ENCODE results near the gene CYP2F1. TPM values are rescaled to one million over a fixed set of nuclear protein-coding genes. Genes with fewer than 3 reads are reported as not detected.

Gene CYP2F1
- polyA plus RNA-seq, 3 donors = not detected

GRCh38 chr19:41154060-41154459 is 39.8 kb downstream of the CYP2F1 start:
- no peaks in the 10 kb centered on the region for H3K4me1 Mint-ChIP-seq
- no peak overlapping the region for H3K27ac Mint-ChIP-seq
- peaks cover 0 to 9% (median 2%) of the 10 kb centered on the region in 7 donors for H3K9me3 Mint-ChIP-seq
- no peak overlapping the region for H3K4me3 ChIP-seq (replicated peaks in 1 of 3; ENCODE audit: low read depth in 2 of 3, low read length in 3 of 3)
- no peaks in the 10 kb centered on the region for H3K36me3 ChIP-seq (replicated peaks in 1 of 2; ENCODE audit: control insufficient read depth in 1 of 2, insufficient read depth in 2 of 2, low read length in 2 of 2)
- H3K27me3 ChIP-seq (ENCODE audit: control insufficient read depth in 2 of 2, insufficient read depth in 2 of 2, low read length in 2 of 2) = no peaks in the 10 kb centered on the region
- H3K9ac ChIP-seq (ENCODE audit: insufficient read depth, low read length, poor library complexity, severe bottlenecking) = no peak overlapping the region
- peaks cover 1 to 9% (median 5%) of the 10 kb centered on the region in 3 donors for H3K27me3 Mint-ChIP-seq (ENCODE audit: low read depth in 3 of 3)
- H3K9me3 ChIP-seq (replicated peaks in 1 of 2; ENCODE audit: control insufficient read depth in 1 of 2, insufficient read depth in 1 of 2, low read length in 2 of 2) = peaks cover 0 to 4% of the 10 kb centered on the region in 2 donors
- H3K4me2 ChIP-seq (replicated peaks; ENCODE audit: extremely low read depth, low read length, poor library complexity, severe bottlenecking) = no peak overlapping the region
- H3K36me3 Mint-ChIP-seq = no peaks in the 10 kb centered on the region
- H3K4me3 Mint-ChIP-seq = no peak overlapping the region
- no peak for DNase-seq
- no peaks in the 10 kb centered on the region for H3K79me2 ChIP-seq (ENCODE audit: insufficient read depth, low read length)
- no peaks in the 10 kb centered on the region for H3K4me1 ChIP-seq (ENCODE audit: control insufficient read depth in 1 of 2, insufficient read depth in 2 of 2, low read length in 2 of 2)
- H2AFZ ChIP-seq (ENCODE audit: insufficient read depth, low read depth, low read length, poor library complexity, severe bottlenecking) = no peak overlapping the region
- no peak for TF ChIP-seq CTCF (IDR thresholded peaks at IDR 0.05)
- H3K27ac ChIP-seq (ENCODE audit: low read depth in 1 of 2, low read length in 2 of 2) = no peak overlapping the region
- WGBS (ENCODE audit: insufficient coverage) = no CpG with 5 or more reads among the region's 7 CpGs
- intact Hi-C loops (cut with micrococcal nuclease) = no loop called here
- no peaks in the 10 kb centered on the region for H4K20me1 ChIP-seq (ENCODE audit: insufficient read depth, low read length)

DNA sequence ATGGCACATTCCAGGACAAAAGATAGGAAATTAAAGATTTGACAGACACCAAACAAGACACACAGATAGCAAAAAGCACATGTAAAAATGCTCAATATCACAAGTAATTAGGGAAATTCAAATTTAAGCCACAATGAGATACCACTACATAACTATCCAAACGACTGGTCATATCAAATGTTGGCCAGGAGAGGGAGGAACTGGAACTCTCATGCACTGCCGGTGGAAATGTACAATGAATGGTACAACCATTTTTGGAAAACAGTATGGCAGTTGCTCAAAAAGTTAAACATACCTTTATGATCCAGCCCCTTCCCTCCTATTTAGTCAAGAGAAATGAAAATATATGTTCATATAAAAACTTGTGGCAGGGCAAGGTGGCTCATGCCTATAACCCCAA is 42.0 kb downstream of the CYP2F1 start:
- WGBS (ENCODE audit: insufficient coverage) = no CpG with 5 or more reads among the region's 2 CpGs
- Histone ChIP-seq H3K27me3 (ENCODE audit: control insufficient read depth in 2 of 2, insufficient read depth in 2 of 2, low read length in 2 of 2) (no peaks in the 10 kb centered on the region), H2AFZ (ENCODE audit: insufficient read depth, low read depth, low read length, poor library complexity, severe bottlenecking) (no peak overlapping the region), H4K20me1 (ENCODE audit: insufficient read depth, low read length) (no peaks in the 10 kb centered on the region), H3K27ac (ENCODE audit: low read depth in 1 of 2, low read length in 2 of 2) (no peak overlapping the region), H3K4me3 (replicated peaks in 1 of 3; ENCODE audit: low read depth in 2 of 3, low read length in 3 of 3) (no peak overlapping the region), H3K79me2 (ENCODE audit: insufficient read depth, low read length) (no peaks in the 10 kb centered on the region), H3K4me1 (ENCODE audit: control insufficient read depth in 1 of 2, insufficient read depth in 2 of 2, low read length in 2 of 2) (no peaks in the 10 kb centered on the region), H3K9ac (ENCODE audit: insufficient read depth, low read length, poor library complexity, severe bottlenecking) (no peak overlapping the region), H3K36me3 (replicated peaks in 1 of 2; ENCODE audit: control insufficient read depth in 1 of 2, insufficient read depth in 2 of 2, low read length in 2 of 2) (no peaks in the 10 kb centered on the region), H3K4me2 (replicated peaks; ENCODE audit: extremely low read depth, low read length, poor library complexity, severe bottlenecking) (no peak overlapping the region), H3K9me3 (replicated peaks in 1 of 2; ENCODE audit: control insufficient read depth in 1 of 2, insufficient read depth in 1 of 2, low read length in 2 of 2) (peaks cover 0 to 4% of the 10 kb centered on the region in 2 donors)
- DNase-seq = no peak
- TF ChIP-seq CTCF (IDR thresholded peaks at IDR 0.05) = no peak
- Mint-ChIP-seq H3K4me3 (no peak overlapping the region), H3K27me3 (ENCODE audit: low read depth in 3 of 3) (peaks cover 1 to 8% (median 3%) of the 10 kb centered on the region in 3 donors), H3K36me3 (no peaks in the 10 kb centered on the region), H3K27ac (no peak overlapping the region), H3K4me1 (no peaks in the 10 kb centered on the region), H3K9me3 (peaks cover 0 to 9% (median 2%) of the 10 kb centered on the region in 7 donors)
- intact Hi-C loops (cut with micrococcal nuclease) = no loop called here

Data from CD14-positive monocyte (primary cell).